Stomach smooth muscle (tissue), 2 donors: ENCODE results near the gene SGF29.
"Not testable (repeated sequence)": the region's sequence is repeated elsewhere in the genome, so short reads cannot be mapped to it uniquely, and the experiment has no call there.

Experiments
- H3K27ac ChIP-seq: one replicate; pipeline ENCODE4 v1.7.0; 2013; ENCODE audit warnings: mild to moderate bottlenecking, low read length, inconsistent platforms
- H3K27me3 ChIP-seq, 2 donors: one replicate each; pipeline ENCODE4 v1.7.0; 2013; ENCODE audit warnings: low read length in 2 of 2; ENCODE audit not compliant: insufficient read depth in 2 of 2, control insufficient read depth in 1 of 2
- H3K36me3 ChIP-seq, 2 donors: one replicate each; pipeline ENCODE4 v1.7.0; 2013; ENCODE audit warnings: low read length in 2 of 2; ENCODE audit not compliant: control insufficient read depth in 2 of 2, insufficient read depth in 2 of 2
- H3K4me1 ChIP-seq: one replicate; pipeline ENCODE4 v1.7.0; 2013; ENCODE audit warnings: low read length; ENCODE audit not compliant: control insufficient read depth, insufficient read depth
- H3K4me3 ChIP-seq, 2 donors: one replicate each; pipeline ENCODE4 v1.7.0; 2013; ENCODE audit warnings: low read length in 2 of 2
- H3K9ac ChIP-seq, 2 donors: one replicate each; pipeline ENCODE4 v1.7.0; 2013; ENCODE audit warnings: low read length in 2 of 2, mild to moderate bottlenecking in 1 of 2
- H3K9me3 ChIP-seq, 2 donors: one replicate each; pipeline ENCODE4 v1.7.0; 2013; ENCODE audit warnings: low read length in 2 of 2; ENCODE audit not compliant: control insufficient read depth in 2 of 2
- donor health status: healthy.
- donor health status: Pancreatic carcinoma.

The SGF29 gene

GRCh38 chr16:28614561-28614960 lies 60.8 kb downstream of the SGF29 start:
- not testable (repeated sequence) for H3K4me3 ChIP-seq, H3K36me3 ChIP-seq, H3K9ac ChIP-seq, H3K27ac ChIP-seq, H3K9me3 ChIP-seq, H3K27me3 ChIP-seq
- peaks cover 11% of the 10 kb centered on the region for H3K4me1 ChIP-seq

- not testable (repeated sequence) for H3K9ac ChIP-seq, H3K4me3 ChIP-seq, H3K9me3 ChIP-seq, H3K36me3 ChIP-seq, H3K4me1 ChIP-seq, H3K27ac ChIP-seq, H3K27me3 ChIP-seq
Measured at GRCh38 chr16:28615486-28616223, 61.9 kb downstream of the SGF29 start.

- H3K4me1 ChIP-seq, H3K9me3 ChIP-seq, H3K27me3 ChIP-seq, H3K4me3 ChIP-seq, H3K36me3 ChIP-seq, H3K27ac ChIP-seq, H3K9ac ChIP-seq: not testable (repeated sequence)
Measured at GRCh38 chr16:28616224-28616577, 62.5 kb downstream of the SGF29 start.

- Histone ChIP-seq H3K4me1 (no peaks in the 10 kb centered on the region), H3K27me3 (no peaks in the 10 kb centered on the region), H3K27ac (no peak overlapping the region), H3K36me3 (no peaks in the 10 kb centered on the region), H3K9ac (no peak overlapping the region), H3K4me3 (no peak overlapping the region), H3K9me3 (no peaks in the 10 kb centered on the region)
Measured at GRCh38 chr16:28616636-28617035, 62.9 kb downstream of the SGF29 start.

GRCh38 chr16:28617874-28618273 lies 64.2 kb downstream of the SGF29 start:
- H3K9me3 ChIP-seq: no peaks in the 10 kb centered on the region

GRCh38 chr16:28620316-28620715 lies 66.6 kb downstream of the SGF29 start:
- not testable (repeated sequence) for H3K27ac ChIP-seq, H3K4me3 ChIP-seq, H3K9ac ChIP-seq, H3K36me3 ChIP-seq, H3K9me3 ChIP-seq, H3K4me1 ChIP-seq, H3K27me3 ChIP-seq

More at GRCh38 chr16:28617874-28618273, 64.2 kb downstream of the SGF29 start:
- H3K36me3 ChIP-seq: no peaks in the 10 kb centered on the region
- H3K9ac ChIP-seq: no peak overlapping the region
- H3K27ac ChIP-seq: no peak overlapping the region
- no peak overlapping the region for H3K4me3 ChIP-seq
- no peaks in the 10 kb centered on the region for H3K4me1 ChIP-seq
- no peaks in the 10 kb centered on the region for H3K27me3 ChIP-seq

- no peak overlapping the region for H3K9ac ChIP-seq
- H3K9me3 ChIP-seq: no peaks in the 10 kb centered on the region
- no peak overlapping the region for H3K4me3 ChIP-seq
- H3K27ac ChIP-seq: no peak overlapping the region
- H3K27me3 ChIP-seq: peaks cover 0 to 2% of the 10 kb centered on the region in 2 donors
- peaks cover 2% of the 10 kb centered on the region for H3K4me1 ChIP-seq
- no peaks in the 10 kb centered on the region for H3K36me3 ChIP-seq
Measured at GRCh38 chr16:28621481-28622155, 67.9 kb downstream of the SGF29 start.

GRCh38 chr16:28622532-28623171 lies 68.9 kb downstream of the SGF29 start:
- peak overlapping the region; percentile 55 to 73 for H3K4me3 ChIP-seq
- not testable (repeated sequence) for H3K4me1 ChIP-seq, H3K9ac ChIP-seq, H3K9me3 ChIP-seq, H3K27ac ChIP-seq, H3K36me3 ChIP-seq, H3K27me3 ChIP-seq

GRCh38 chr16:28623172-28623711 lies 69.5 kb downstream of the SGF29 start:
- peaks cover 0 to 2% of the 10 kb centered on the region in 2 donors for H3K27me3 ChIP-seq
- no peaks in the 10 kb centered on the region for H3K9me3 ChIP-seq
- peaks cover 2% of the 10 kb centered on the region for H3K4me1 ChIP-seq
- H3K36me3 ChIP-seq: no peaks in the 10 kb centered on the region
- peak overlapping the region; percentile 55 to 73 for H3K4me3 ChIP-seq
- H3K27ac ChIP-seq: no peak overlapping the region
- peak overlapping the region in 1 of 2 donors; percentile 33 for H3K9ac ChIP-seq

GRCh38 chr16:28630905-28631304 lies 77.2 kb downstream of the SGF29 start:
- not testable (repeated sequence) for H3K4me1 ChIP-seq, H3K9ac ChIP-seq, H3K27me3 ChIP-seq, H3K9me3 ChIP-seq, H3K4me3 ChIP-seq, H3K27ac ChIP-seq, H3K36me3 ChIP-seq
